Astrocyte of the spinal cord (primary cell): ENCODE results near the gene SLC35F1.

Experiments
- DNase-seq: peaks from one replicate; pipeline ENCODE4 v3.0.0; 2011; ENCODE audit warnings: low read depth, low spot score
- H3K4me3 ChIP-seq: 2 replicates; pipeline ENCODE4 v1.5.1; 2011; ENCODE audit warnings: low read depth, mild to moderate bottlenecking, low read length, moderate library complexity
- CTCF ChIP-seq: IDR thresholded peaks from 2 replicates; pipeline ENCODE4 v1.5.1; 2012; ENCODE audit warnings: low read depth, mild to moderate bottlenecking, low read length, inconsistent platforms
- in situ Hi-C: cut with HindIII; loops from 2 replicates; pipeline ENCODE4 v1.10.0; 2017; ENCODE audit warnings: low sequenced_read_pairs

SLC35F1 gene

GRCh38 chr6:117919775-117920729 lies 13.0 kb downstream of the SLC35F1 start:
- no peak for TF ChIP-seq CTCF
- peak overlapping the region; percentile 26 for H3K4me3 ChIP-seq
- in situ Hi-C loops: no loop called here
- DNase-seq: no peak

GRCh38 chr6:117924690-117925089 lies 17.6 kb downstream of the SLC35F1 start:
- no peak for TF ChIP-seq CTCF
- H3K4me3 ChIP-seq: no peak overlapping the region
- no peak for DNase-seq
- in situ Hi-C loops: no loop called here

- H3K4me3 ChIP-seq: no peak overlapping the region
- in situ Hi-C loops: no loop called here
- no peak for TF ChIP-seq CTCF
- DNase-seq: no peak
Observed at GRCh38 chr6:117927866-117928265, 20.8 kb downstream of the SLC35F1 start.

GRCh38 chr6:117928833-117929232 lies 21.8 kb downstream of the SLC35F1 start:
- DNase-seq: no peak
- in situ Hi-C loops: no loop called here
- no peak for TF ChIP-seq CTCF
- H3K4me3 ChIP-seq: no peak overlapping the region

- in situ Hi-C loops: no loop called here
- DNase-seq: no peak
- no peak overlapping the region for H3K4me3 ChIP-seq
- TF ChIP-seq CTCF: no peak
Observed at GRCh38 chr6:117929501-117929900, 22.4 kb downstream of the SLC35F1 start.

GRCh38 chr6:117930645-117931044 lies 23.6 kb downstream of the SLC35F1 start:
- no peak for DNase-seq
- H3K4me3 ChIP-seq: no peak overlapping the region
- in situ Hi-C loops: no loop called here
- no peak for TF ChIP-seq CTCF
